GM20431 (cell line): Measurements from ENCODE around the gene ATP8B2.
"Not testable (repeated sequence)": the region's sequence is repeated elsewhere in the genome, so short reads cannot be mapped to it uniquely, and the experiment has no call there.

Experiments
- in situ Hi-C: fragments of 300-500 bp; cut with MseI, MboI; formaldehyde crosslinking; loops from one replicate; pipeline ENCODE4 v1.15.0; 2020; ENCODE audit warnings: low sequenced_read_pairs; ENCODE audit not compliant: unreplicated experiment

ATP8B2 gene

GRCh38 chr1:154342836-154343472 lies 17.6 kb downstream of the ATP8B2 start:
- in situ Hi-C loops: no loop called here

- in situ Hi-C loops: no loop called here
These were observed 19.9 kb downstream of the ATP8B2 start for GRCh38 chr1:154344977-154345837.

- in situ Hi-C loops: no loop called here
These were observed 21.1 kb downstream of the ATP8B2 start for GRCh38 chr1:154346276-154346917.

- in situ Hi-C loops: no loop called here
These were observed 22.6 kb downstream of the ATP8B2 start for GRCh38 chr1:154347961-154348360.

DNA sequence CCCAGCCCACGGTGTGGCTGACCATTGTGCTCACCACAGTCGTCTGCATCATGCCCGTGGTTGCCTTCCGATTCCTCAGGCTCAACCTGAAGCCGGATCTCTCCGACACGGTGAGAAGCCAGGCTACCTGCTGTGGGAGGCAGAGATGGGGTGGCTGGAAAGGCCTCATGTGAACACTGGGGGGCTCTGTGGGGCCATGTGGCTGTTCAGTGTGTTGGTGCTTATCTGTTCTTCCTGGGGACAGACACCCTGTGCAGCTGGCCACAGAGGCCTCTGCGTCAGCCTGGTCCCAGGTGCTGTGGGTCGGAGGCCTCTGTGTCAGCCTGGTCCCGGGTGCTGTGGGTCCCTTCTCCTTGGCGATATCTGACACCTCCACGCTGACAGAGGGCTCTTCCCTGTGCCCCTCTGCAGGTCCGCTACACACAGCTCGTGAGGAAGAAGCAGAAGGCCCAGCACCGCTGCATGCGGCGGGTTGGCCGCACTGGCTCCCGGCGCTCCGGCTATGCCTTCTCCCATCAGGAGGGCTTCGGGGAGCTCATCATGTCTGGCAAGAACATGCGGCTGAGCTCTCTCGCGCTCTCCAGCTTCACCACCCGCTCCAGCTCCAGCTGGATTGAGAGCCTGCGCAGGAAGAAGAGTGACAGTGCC lies 23.2 kb downstream of the ATP8B2 start:
- in situ Hi-C loops: no loop called here

DNA sequence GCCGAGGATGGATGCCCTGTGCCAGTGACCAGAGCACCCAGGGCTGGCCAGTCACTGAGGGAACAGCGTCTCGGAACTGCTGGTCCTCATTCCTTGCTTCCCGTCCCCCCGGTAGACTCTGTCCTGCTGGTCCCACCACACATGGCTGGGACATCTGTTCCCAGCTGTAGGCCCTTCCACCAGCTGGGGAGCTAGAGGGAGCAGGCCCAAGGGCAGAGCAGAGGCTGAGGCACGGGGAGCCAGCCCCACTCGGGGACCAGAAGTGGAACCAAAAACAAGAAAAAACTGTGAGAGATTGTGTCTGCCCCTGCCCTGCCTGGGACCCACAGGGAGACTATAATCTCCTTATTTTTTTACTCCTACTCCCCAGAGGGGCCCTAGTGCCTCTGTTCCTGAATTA lies 23.8 kb downstream of the ATP8B2 start:
- in situ Hi-C loops: no loop called here

DNA sequence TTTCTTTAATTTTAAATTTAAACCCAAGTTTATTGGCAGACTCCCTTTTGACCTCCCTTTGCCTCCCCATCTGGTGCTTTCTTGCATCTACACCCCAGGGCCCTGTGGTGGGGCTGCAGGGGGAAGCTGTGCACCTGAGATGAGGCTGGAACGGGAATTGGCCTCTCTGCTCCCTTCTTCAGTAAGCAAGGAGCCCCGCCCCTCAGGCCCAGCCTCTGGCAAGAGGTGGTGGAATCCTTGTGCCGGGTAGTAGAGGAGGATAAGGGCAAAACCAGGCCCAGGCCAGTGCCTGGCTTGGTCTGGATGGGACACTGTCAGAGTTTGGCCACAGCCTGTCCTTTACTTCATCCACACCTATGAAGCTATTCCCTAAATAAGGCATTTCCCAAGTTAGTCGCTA lies 25.1 kb downstream of the ATP8B2 start:
- in situ Hi-C loops: no loop called here

DNA sequence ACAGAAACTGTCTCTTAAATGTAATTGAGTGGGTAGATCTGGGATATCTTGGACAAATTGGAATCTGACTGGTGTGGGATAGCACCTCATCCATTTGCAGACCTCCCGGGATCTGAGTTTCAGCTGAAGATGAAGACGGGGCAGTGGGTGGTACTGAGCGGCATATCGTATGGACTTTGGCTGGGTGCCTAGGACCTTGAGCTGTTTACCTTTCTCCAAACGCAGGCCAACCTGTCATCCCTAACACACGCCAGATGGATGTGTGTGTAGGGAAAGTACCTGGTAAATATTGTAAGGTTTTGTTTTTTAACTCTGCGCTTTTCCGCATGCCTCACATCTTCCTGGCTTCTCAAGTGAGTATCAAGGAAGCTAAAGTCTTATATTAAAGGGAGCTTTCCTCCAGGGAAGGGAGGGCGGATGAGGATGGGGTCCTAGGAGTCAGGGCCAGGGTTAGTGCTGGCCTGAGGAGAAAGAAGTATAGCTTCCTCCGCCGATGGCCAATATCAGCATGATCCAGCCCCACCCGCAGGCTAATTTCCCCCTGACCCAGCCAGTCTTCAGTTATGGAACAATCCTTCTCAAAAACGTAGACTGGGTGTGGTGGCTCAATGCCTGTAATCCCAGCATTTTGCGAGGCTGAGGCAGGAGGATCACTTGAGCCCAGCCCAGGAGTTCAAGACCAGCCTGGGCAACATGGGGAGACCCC lies 26.2 kb downstream of the ATP8B2 start:
- in situ Hi-C loops: no loop called here

GRCh38 chr1:154352245-154352580 lies 26.9 kb downstream of the ATP8B2 start:
- in situ Hi-C loops: no loop called here

- in situ Hi-C loops: no loop called here
These were observed 27.5 kb downstream of the ATP8B2 start for GRCh38 chr1:154352581-154353459.

DNA sequence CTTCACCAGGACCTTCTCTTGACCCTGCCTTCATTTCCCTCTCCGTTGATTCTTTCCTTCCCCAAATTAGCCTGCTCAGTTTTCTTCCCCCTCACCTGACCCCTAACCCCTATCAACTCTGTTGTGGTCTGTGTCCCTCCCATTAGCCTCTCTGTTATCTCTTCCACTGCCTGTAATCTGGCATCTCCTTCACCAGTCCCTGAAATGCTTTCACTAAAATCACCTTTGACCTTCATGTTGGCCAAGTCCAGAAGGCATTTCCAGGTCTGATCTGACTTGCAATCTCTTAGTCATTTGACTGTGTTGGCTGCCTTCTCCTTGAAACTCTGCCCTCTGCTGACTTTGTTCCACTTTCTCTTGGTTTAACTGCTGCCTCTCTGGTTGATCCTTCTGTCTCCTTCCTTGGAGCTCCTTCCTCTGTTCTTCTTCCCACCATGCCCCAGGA lies 28.2 kb downstream of the ATP8B2 start:
- in situ Hi-C loops: no loop called here

- in situ Hi-C loops: no loop called here
These were observed 28.6 kb downstream of the ATP8B2 start for GRCh38 chr1:154353966-154354365.

DNA sequence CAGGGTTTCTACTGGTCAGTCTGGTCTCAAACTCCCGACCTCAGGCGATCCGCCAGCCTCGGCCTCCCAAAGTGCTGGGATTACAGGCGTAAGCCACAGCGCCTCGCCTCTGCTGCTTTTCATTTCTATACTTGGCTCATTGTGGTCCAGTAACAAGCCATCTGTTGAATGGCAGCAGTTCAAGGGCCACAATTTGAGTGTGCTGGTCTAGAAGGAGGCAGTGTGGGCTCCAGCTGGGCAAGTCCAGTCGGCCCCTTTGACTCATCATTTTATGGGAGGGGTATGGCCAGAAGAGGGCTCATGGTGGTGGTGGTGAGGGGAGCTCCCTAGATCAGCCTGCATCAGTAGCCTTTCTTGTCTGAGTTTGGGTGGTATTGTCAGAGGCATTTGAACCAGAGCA lies 33.2 kb downstream of the ATP8B2 start:
- in situ Hi-C loops: no loop called here

DNA sequence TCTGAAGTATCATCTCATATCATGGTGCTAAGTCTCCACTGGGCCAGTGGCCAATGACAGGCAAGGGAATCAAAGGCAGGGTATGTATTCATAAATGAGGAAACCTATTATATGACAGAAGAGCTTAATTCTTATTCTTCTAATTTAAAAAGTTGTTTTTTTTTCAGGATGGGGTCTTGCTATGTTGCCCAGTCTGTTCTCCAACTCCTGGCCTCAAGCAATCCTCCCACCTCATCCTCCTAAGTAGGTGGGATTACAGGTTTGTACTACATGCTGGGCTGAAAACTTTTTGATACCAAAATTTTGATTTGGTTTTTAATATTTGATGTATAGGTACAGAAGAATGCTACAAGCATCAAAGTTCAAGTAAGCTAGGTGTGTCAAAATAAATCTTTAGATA lies 35.0 kb downstream of the ATP8B2 start:
- in situ Hi-C loops: no loop called here

- in situ Hi-C loops: not testable (repeated sequence)
These were observed 35.6 kb downstream of the ATP8B2 start for GRCh38 chr1:154360881-154361280.

GRCh38 chr1:154361357-154361756 lies 36.0 kb downstream of the ATP8B2 start:
- in situ Hi-C loops: no loop called here

GRCh38 chr1:154371436-154371835 lies 46.1 kb downstream of the ATP8B2 start:
- in situ Hi-C loops: no loop called here

- in situ Hi-C loops: not testable (repeated sequence)
These were observed 48.5 kb downstream of the ATP8B2 start for GRCh38 chr1:154373777-154374357.

DNA sequence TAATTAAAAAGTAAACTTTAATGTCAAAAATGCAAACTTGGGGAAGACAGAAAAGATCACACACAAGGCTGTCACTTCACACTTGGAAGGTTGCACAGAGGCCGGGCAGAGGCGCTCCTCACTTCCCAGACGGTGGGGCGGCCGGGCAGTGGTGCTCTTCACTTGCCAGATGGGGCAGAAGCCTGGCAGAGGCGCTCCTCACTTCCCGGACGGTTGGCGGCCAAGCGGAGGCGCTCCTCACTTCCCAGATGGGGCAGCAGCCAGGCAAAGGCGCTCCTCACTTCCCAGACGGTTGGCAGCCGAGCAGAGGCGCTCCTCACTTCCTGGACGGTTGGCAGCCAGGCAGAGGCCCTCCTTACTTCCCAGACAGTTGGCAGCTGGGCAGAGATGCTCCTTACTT lies 54.0 kb downstream of the ATP8B2 start:
- in situ Hi-C loops: no loop called here
